GM12801 (cell line): Measurements from ENCODE around the gene LAGE3.

Source experiments
- TF ChIP-seq, protein P1 (sequence below): IDR thresholded peaks from one replicate; pipeline ENCODE4 v1.5.1; 2011; ENCODE audit warnings: control low read depth; ENCODE audit not compliant: insufficient read length; ENCODE audit errors: extremely low read depth

LAGE3 gene

DNA sequence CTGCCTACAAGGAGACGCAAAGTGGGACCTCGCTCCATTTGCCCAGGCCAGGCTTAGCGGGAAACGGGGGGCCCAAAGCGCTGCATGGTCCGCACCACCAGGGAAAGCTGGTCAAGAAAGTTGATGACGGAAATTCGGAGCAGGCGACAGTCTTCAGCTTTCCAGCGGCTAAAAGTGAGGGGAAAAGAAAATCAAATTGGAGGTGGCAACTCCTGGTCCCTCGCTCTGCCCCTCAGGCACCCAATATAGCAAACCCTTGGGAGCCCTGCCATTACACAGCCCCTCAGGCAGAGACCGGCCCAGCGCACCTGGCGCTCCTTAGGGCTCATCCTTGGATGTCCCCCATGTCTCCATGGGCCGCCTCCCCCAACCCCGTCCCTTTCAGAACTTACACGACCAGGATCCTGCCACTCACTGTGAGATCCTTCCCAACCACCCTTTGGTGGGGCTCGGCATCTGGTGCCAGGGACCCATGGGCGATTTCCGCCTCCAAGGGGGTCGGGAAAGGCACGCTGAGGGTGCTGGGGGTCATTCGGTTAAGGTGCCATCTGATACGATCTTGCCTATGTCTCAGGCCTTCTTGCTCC lies 1.1 kb downstream of the LAGE3 start:
- TF ChIP-seq, protein P1, sequence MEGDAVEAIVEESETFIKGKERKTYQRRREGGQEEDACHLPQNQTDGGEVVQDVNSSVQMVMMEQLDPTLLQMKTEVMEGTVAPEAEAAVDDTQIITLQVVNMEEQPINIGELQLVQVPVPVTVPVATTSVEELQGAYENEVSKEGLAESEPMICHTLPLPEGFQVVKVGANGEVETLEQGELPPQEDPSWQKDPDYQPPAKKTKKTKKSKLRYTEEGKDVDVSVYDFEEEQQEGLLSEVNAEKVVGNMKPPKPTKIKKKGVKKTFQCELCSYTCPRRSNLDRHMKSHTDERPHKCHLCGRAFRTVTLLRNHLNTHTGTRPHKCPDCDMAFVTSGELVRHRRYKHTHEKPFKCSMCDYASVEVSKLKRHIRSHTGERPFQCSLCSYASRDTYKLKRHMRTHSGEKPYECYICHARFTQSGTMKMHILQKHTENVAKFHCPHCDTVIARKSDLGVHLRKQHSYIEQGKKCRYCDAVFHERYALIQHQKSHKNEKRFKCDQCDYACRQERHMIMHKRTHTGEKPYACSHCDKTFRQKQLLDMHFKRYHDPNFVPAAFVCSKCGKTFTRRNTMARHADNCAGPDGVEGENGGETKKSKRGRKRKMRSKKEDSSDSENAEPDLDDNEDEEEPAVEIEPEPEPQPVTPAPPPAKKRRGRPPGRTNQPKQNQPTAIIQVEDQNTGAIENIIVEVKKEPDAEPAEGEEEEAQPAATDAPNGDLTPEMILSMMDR: no peak

DNA sequence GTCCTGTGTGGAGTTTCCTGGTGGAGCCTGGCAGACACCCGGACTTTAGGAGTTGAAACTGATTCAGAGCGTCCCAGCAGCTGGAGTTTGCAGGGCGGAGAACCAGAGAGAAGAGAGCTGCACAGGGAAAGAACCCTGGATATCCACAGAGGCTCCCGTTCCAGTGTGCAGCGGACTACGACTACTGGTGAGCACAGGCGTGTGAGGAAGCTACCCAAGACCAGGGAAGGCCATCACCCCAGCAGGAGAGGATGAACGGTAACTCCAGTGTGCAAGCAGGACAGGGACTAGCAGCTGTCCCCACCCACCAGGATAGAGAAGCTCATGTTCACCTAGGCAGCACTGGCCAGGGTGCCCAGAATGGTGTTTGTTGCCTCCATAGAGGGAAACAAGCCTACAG lies 2.3 kb downstream of the LAGE3 start:
- TF ChIP-seq, protein P1: no peak

DNA sequence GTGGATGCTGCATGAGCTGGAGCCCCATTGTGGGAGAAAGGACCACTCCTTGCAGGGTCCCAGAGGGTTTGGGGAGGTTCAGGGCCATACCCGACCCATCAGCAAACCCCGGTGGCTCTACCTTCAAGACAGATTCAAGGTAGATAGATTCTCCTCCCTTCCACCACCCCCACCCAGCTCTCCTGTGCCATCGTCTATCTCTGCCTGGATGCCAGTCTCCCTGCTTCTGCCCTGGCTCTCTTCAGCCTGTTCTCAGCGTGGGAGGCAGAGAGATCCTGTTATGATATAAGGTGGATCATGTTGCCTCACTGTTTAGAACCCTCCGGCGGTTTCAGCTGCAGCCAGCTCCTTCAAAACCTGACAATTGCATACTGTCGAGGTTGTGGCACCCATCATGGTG lies 5.4 kb downstream of the LAGE3 start:
- TF ChIP-seq, protein P1: no peak

DNA sequence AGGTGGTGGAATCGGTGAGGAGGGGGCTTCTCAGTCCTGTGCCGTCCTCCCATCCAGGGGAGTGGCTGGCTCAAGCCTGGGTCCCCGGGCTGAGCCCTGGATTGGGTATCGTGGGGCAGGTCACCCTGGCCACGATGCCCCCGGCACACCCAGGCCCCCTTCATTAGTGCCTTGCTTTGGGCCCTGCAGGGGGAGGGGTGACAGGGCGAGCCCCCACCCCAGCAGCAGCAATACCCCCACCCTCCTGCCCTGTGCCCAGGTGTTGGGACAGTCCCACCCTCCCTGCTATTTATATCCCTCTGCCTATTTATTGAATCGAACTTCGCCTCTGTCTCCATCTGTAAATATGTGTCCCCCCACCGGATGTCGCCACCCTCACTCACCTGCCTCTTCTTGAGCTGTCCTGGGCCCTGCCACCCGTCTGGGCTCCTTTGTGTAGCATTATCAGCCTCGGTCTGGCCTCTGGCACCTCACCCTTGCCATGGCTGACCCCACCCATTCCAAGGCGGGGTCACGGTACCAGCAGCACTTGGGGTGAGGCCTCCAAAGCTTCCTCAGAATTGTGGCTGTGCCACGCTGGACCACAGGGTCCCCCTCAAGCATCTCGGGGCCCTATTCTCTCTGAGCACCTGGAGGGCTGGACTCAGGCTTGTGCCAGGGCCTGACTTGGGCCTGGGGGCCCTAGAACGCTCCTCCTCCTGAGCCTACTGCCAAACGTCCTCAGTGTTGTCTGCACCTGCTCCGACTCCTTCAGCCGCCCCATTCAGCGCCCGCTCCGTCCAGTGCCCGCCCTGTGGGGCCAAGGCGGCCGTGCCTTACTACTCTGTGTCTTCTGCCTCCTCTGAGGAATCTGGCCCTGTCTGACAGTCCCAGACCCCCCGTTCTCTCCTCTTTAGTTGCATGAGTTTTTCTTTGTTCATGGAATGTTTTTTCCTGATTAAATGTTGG lies 6.1 kb downstream of the LAGE3 start:
- TF ChIP-seq, protein P1: no peak

DNA sequence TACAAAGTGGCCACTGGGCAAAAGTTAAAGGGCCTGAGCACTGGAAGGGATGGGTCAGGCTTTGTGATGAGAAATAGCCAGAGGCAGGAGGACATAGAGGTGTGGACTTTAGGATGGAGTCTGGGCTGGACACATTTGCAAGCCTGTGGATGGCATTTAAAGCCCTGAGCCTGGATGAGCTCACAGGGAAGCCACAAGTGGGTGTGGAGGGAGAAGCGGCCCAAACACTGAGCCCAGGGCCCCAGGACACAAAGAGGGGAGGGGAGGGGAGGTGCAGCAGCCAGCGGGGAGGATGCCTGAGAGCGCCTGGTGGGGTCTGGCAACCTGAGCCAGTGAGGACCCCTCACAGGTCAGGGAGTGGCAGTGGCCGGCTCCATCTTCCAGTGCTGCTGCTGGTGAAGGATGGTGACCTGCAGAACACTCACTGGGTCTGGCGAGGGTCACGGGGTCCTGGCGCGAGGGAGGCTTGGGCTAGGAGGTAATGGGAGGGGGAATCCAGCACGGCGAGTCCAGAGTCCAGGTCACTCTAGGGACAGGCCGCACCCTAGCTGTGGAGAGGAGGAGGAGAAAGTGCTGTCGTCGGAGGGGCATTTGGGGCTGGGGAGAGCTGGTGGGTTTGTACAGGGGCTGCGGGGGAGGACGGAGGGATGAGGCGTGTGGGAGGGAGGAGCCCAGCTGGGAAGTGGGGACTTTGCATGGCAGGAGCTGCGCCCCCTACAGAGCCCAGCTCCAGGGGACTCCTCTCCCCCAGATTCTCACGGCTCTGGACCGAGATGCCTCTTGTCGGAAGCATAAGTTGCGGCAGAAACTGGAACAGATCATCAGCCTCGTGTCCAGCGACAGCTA lies 7.0 kb downstream of the LAGE3 start:
- TF ChIP-seq, protein P1: no peak

DNA sequence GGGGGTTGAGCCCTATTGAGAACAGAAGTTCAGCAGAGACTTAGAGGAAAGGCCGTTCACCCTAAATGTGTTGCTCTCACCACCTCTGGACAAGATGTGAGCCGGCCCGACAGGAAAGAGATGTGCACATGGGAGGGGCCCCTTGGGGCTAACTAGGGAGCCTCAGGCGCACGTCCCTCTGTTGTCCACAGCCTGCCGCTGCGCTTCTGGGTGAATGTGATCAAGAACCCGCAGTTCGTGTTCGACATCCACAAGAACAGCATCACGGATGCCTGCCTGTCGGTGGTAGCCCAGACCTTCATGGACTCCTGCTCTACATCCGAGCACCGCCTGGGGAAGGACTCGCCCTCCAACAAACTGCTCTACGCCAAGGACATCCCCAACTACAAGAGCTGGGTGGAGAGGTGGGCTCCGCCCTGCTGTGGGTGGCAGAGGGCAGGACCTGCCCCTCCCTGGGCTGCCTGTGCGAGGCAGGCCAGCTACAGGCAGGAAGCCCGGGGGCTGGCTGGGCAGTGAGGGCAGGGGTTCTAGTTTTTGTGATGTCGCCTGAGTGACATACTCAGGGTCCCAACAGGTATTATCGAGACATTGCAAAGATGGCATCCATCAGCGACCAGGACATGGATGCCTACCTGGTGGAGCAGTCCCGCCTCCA lies 8.0 kb downstream of the LAGE3 start:
- TF ChIP-seq, protein P1: no peak
